ENCODE results near the gene SIL1. TPM values are rescaled to one million over a fixed set of nuclear protein-coding genes. Genes with fewer than 3 reads are reported as not detected.
"Not testable (repeated sequence)": the region's sequence is repeated elsewhere in the genome, so short reads cannot be mapped to it uniquely, and the experiment has no call there.

Gene SIL1
- total and polyA plus RNA-seq, 10 donors: 23.4 to 42.3 (median 32.6) TPM

DNA sequence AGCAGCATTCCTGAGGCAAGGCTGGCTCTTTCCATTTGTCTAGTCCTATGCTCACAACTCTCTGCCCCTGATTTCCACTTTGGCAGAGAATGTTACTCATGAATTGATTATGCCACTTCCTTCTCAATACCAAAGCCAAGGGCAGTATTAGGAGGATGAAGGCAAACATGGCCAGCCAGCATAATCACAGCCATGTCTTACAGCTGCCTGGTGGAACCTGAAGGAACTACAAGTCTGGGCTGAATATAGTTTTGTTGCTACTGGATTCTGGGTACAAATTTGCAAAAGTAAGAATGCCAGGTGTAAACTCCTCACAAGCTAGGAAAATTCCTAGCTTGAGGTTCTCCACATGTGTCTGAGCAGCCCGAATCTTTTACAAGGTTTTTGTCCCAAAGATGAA lies 4.2 kb downstream of the SIL1 start:
- TF ChIP-seq, protein P1, sequence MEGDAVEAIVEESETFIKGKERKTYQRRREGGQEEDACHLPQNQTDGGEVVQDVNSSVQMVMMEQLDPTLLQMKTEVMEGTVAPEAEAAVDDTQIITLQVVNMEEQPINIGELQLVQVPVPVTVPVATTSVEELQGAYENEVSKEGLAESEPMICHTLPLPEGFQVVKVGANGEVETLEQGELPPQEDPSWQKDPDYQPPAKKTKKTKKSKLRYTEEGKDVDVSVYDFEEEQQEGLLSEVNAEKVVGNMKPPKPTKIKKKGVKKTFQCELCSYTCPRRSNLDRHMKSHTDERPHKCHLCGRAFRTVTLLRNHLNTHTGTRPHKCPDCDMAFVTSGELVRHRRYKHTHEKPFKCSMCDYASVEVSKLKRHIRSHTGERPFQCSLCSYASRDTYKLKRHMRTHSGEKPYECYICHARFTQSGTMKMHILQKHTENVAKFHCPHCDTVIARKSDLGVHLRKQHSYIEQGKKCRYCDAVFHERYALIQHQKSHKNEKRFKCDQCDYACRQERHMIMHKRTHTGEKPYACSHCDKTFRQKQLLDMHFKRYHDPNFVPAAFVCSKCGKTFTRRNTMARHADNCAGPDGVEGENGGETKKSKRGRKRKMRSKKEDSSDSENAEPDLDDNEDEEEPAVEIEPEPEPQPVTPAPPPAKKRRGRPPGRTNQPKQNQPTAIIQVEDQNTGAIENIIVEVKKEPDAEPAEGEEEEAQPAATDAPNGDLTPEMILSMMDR (IDR thresholded peaks at IDR 0.05 in 8 of 11, conservative IDR thresholded peaks at IDR 0.05 in 3 of 11): no peak
- TF ChIP-seq POLR2A (IDR thresholded peaks at IDR 0.05): no peak
- no peak for TF ChIP-seq POLR2AphosphoS5 (IDR thresholded peaks at IDR 0.05)
- Histone ChIP-seq H3K36me3 (peaks cover 0 to 4% (median 0%) of the 10 kb centered on the region in 6 donors), H3K27me3 (replicated peaks in 1 of 7) (no peaks in the 10 kb centered on the region), H3K27ac (no peak overlapping the region), H3K4me3 (no peak overlapping the region), H3K4me1 (peaks cover 0 to 44% (median 30%) of the 10 kb centered on the region in 6 donors), H3K9me3 (no peaks in the 10 kb centered on the region)
- 90 to 96% (median 93%) methylated on average over 1 of the region's 1 CpG for WGBS, 5 donors
- DNase-seq: no peak
- intact Hi-C loops (cut with DNase I; ENCODE audit: low total_unique reads): no loop called here

- DNase-seq; H3K4me3 ChIP-seq; intact Hi-C loops (cut with DNase I; ENCODE audit: low total_unique reads); H3K36me3 ChIP-seq; H3K27ac ChIP-seq; H3K9me3 ChIP-seq; H3K27me3 ChIP-seq (replicated peaks in 1 of 7): not testable (repeated sequence)
- 42 to 56% (median 52%) methylated on average over 4 of the region's 4 CpGs for WGBS, 5 donors
- H3K4me1 ChIP-seq: peaks cover 0 to 37% (median 23%) of the 10 kb centered on the region in 6 donors
Measured at GRCh38 chr5:139192906-139193305, 5.3 kb downstream of the SIL1 start.

DNA sequence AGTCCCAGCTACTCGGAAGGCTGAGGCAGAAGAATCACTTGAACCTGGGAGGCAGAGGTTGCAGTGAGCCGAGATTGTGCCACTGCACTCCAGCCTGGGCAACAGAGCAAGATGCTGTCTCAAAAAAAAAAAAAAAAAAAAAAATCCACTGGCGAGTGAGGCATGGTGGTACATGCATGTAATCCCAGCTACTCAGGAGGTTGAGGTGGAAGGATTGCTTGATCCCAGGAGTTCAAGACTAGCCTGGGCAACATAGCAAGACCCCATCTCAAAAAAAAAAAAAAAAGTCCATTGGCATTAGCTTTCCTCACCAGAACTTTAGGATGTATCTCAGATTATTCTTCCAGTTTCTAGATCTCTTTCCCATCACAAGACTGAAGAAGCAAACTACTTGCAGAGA lies 6.2 kb downstream of the SIL1 start:
- peaks cover 0 to 28% (median 15%) of the 10 kb centered on the region in 6 donors for H3K4me1 ChIP-seq
- DNase-seq; H3K9me3 ChIP-seq; intact Hi-C loops (cut with DNase I; ENCODE audit: low total_unique reads); H3K27ac ChIP-seq; H3K36me3 ChIP-seq; H3K27me3 ChIP-seq (replicated peaks in 1 of 7); H3K4me3 ChIP-seq: not testable (repeated sequence)
- 94 to 100% (median 100%) methylated on average over 2 to 3 of the region's 3 CpGs for WGBS, 5 donors

GRCh38 chr5:139190125-139190524 lies 8.0 kb downstream of the SIL1 start:
- H3K36me3 ChIP-seq: peaks cover 0 to 16% (median 0%) of the 10 kb centered on the region in 6 donors
- no peak overlapping the region for H3K4me3 ChIP-seq
- WGBS, 5 donors: 29 to 55% (median 38%) methylated on average over 3 of the region's 3 CpGs
- intact Hi-C loops (cut with DNase I; ENCODE audit: low total_unique reads): no loop called here
- no peaks in the 10 kb centered on the region for H3K27me3 ChIP-seq (replicated peaks in 1 of 7)
- H3K4me1 ChIP-seq: peaks cover 0 to 29% (median 10%) of the 10 kb centered on the region in 6 donors
- no peaks in the 10 kb centered on the region for H3K9me3 ChIP-seq
- DNase-seq: no peak
- peak overlapping the region in 4 of 8 donors; percentile 13 to 66 (median 35) for H3K27ac ChIP-seq
- TF ChIP-seq, protein P1 (IDR thresholded peaks at IDR 0.05 in 8 of 11, conservative IDR thresholded peaks at IDR 0.05 in 3 of 11): no peak
- TF ChIP-seq POLR2A (IDR thresholded peaks at IDR 0.05) (no peak), POLR2AphosphoS5 (IDR thresholded peaks at IDR 0.05) (no peak)

DNA sequence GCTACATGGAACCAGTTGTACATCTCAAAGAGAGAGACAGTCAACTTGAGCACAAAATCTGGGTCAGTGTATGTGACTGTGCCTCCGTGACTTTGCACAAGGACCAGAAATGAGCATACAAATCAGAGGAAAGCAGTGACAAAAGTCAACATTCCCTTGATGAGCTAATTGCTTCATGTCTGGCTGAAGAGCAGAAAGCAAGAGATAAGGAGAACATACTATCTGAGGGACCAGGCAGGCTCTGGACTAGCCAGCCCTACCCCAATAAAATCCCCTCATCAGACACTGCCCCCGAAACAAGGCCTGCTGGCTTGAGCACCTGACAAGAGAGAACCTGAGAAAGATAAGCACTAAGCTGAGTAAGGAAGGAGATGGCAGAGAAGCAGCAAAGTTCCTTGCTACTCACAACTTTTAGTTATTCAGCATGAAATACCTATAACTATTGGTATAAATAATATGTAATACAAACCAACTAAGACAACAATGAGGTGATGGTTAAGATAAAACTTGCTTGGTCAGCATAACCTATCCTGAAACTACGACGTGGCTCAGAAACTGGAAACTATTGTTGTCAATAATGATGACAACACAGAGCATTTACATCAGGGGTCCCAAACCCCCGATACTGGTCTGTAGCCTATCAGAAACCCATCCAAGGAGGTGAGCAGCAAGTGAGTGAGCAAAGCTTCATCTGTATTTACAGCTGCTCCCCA lies 9.5 kb downstream of the SIL1 start:
- no peak for DNase-seq
- Histone ChIP-seq H3K27me3 (replicated peaks in 1 of 7) (no peaks in the 10 kb centered on the region), H3K9me3 (no peaks in the 10 kb centered on the region), H3K27ac (no peak overlapping the region), H3K36me3 (peaks cover 0 to 16% (median 0%) of the 10 kb centered on the region in 6 donors), H3K4me3 (no peak overlapping the region), H3K4me1 (peaks cover 0 to 29% (median 11%) of the 10 kb centered on the region in 6 donors)
- intact Hi-C loops (cut with DNase I; ENCODE audit: low total_unique reads): no loop called here
- TF ChIP-seq, protein P1 (IDR thresholded peaks at IDR 0.05 in 8 of 11, conservative IDR thresholded peaks at IDR 0.05 in 3 of 11): no peak
- TF ChIP-seq POLR2A (IDR thresholded peaks at IDR 0.05) (no peak), POLR2AphosphoS5 (IDR thresholded peaks at IDR 0.05) (no peak)
- WGBS, 5 donors: 84 to 94% (median 89%) methylated on average over 5 of the region's 5 CpGs

Measured in spleen (tissue), 11 donors.